Left ventricle myocardium inferior (tissue), 1 donor: ENCODE measurements around the gene SND1. TPM values are rescaled to one million over a fixed set of nuclear protein-coding genes. Genes with fewer than 3 reads are reported as not detected.

Source experiments
- DNase-seq: peaks from one replicate; pipeline ENCODE4 v3.0.0-alpha.2; 2020
- H3K27ac ChIP-seq: fragments of 200-600 bp; replicated peaks from 2 replicates; pipeline ENCODE4 v1.8.0; 2021
- H3K27me3 ChIP-seq: fragments of 200-600 bp; 2 replicates; pipeline ENCODE4 v1.8.0; 2021; ENCODE audit warnings: low read depth
- H3K36me3 ChIP-seq: fragments of 200-600 bp; 2 replicates; pipeline ENCODE4 v1.8.0; 2021
- H3K4me1 ChIP-seq: fragments of 200-600 bp; 2 replicates; pipeline ENCODE4 v1.8.0; 2021
- H3K4me3 ChIP-seq: fragments of 200-600 bp; 2 replicates; pipeline ENCODE4 v1.8.0; 2021; ENCODE audit warnings: mild to moderate bottlenecking, moderate library complexity
- H3K9me3 ChIP-seq: fragments of 200-600 bp; replicated peaks from 2 replicates; pipeline ENCODE4 v1.8.0; 2021
- intact Hi-C: fragments of 100-400 bp; cut with micrococcal nuclease; formaldehyde crosslinking; loops from one replicate; pipeline ENCODE4 v1.11.0; 2022
- total RNA-seq: library from RNA; stranded (reverse); fragmentation: NEBNext Ultra II Directional; extraction: Animal tissue kit (Norgen Biotek cat#: 25700); gene quantifications from one replicate; pipeline ENCODE4 v1.2.1, GENCODE V29; 2021
- TF ChIP-seq, protein P1 (sequence below): fragments of 200-600 bp; IDR thresholded peaks from 2 replicates; pipeline ENCODE4 v1.8.0; 2021; ENCODE audit warnings: antibody characterized with exemption, mild to moderate bottlenecking, borderline replicate concordance
- donor health status: DM: no; HTN: yes; CAD: no; lungs with severe emphysema.

Gene SND1
- total RNA-seq, 1 donor from 2014 or later: 71.6 TPM

- peaks cover 100% of the 10 kb centered on the region for H3K27me3 ChIP-seq
- H3K27ac ChIP-seq: no peak within 1 kb of the TSS
- TF ChIP-seq, protein P1, sequence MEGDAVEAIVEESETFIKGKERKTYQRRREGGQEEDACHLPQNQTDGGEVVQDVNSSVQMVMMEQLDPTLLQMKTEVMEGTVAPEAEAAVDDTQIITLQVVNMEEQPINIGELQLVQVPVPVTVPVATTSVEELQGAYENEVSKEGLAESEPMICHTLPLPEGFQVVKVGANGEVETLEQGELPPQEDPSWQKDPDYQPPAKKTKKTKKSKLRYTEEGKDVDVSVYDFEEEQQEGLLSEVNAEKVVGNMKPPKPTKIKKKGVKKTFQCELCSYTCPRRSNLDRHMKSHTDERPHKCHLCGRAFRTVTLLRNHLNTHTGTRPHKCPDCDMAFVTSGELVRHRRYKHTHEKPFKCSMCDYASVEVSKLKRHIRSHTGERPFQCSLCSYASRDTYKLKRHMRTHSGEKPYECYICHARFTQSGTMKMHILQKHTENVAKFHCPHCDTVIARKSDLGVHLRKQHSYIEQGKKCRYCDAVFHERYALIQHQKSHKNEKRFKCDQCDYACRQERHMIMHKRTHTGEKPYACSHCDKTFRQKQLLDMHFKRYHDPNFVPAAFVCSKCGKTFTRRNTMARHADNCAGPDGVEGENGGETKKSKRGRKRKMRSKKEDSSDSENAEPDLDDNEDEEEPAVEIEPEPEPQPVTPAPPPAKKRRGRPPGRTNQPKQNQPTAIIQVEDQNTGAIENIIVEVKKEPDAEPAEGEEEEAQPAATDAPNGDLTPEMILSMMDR: no peak
- H3K36me3 ChIP-seq: no peaks in the 10 kb centered on the region
- DNase-seq: no peak
- H3K4me3 ChIP-seq: no peak within 1 kb of the TSS
- H3K4me1 ChIP-seq: no peaks in the 10 kb centered on the region
- intact Hi-C loops: no loop called here
- H3K9me3 ChIP-seq: no peaks in the 10 kb centered on the region
Observed at GRCh38 chr7:127618042-127618441, 34.0 kb upstream of the SND1 start, which contains the start of gene PAX4. Gene PAX4 (minus strand): TSS chr7:127618142. CDS start chr7:127615928, 2,214 bp downstream.

GRCh38 chr7:127618775-127619174, 33.2 kb upstream of the SND1 start:
- Histone ChIP-seq H3K27ac (no peak overlapping the region), H3K4me3 (no peak overlapping the region), H3K9me3 (no peaks in the 10 kb centered on the region), H3K36me3 (no peaks in the 10 kb centered on the region), H3K27me3 (peaks cover 99% of the 10 kb centered on the region), H3K4me1 (no peaks in the 10 kb centered on the region)
- no peak for DNase-seq
- TF ChIP-seq, protein P1: no peak
- intact Hi-C loops: no loop called here

GRCh38 chr7:127619681-127620405, 32.2 kb upstream of the SND1 start:
- DNase-seq: no peak
- intact Hi-C loops: no loop called here
- Histone ChIP-seq H3K9me3 (no peaks in the 10 kb centered on the region), H3K36me3 (no peaks in the 10 kb centered on the region), H3K27me3 (peaks cover 94% of the 10 kb centered on the region), H3K27ac (no peak overlapping the region), H3K4me1 (no peaks in the 10 kb centered on the region), H3K4me3 (no peak overlapping the region)
- TF ChIP-seq, protein P1: no peak

DNA sequence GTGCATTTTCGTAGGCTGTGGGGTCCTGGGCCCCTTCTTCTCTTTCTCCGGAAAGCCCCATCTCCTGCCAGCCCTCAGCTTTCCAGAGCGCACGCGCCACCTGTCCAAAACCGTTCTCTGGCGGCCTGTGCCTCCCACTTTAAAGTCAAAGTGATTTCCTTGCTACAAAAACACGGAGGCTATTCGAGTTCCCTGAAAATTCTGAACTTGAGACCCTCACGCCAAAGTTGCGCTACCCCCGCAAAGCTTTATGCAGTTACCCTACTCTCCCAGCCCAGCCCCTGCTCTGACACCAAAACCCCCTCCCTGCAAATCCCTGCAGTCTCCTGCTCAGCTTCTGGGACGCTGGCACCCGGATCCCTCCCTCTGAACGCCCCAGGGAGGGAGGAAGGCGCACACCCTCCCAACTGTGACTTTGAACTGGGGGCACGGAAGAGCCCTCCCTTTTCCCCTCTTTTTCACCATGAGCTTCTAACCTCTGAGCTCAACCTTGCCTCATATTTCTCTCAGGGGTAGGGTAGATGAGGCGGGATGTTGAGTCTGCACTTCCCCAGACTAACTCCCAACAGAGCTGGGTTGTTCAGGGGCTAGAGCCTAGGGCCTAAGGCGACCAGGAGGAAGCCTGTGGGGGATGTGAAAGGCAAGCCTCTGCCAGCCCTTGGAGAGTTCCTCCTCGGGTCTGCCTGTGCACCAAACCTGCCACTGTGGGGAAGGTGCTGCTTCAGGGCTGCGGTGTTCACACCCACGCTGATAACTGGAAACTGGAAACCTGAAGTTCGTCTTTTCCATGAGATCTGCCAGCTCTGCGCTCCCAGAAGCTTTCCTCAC, 31.4 kb upstream of the SND1 start:
- Histone ChIP-seq H3K36me3 (no peaks in the 10 kb centered on the region), H3K27ac (no peak overlapping the region), H3K4me1 (no peaks in the 10 kb centered on the region), H3K27me3 (peaks cover 86% of the 10 kb centered on the region), H3K9me3 (no peaks in the 10 kb centered on the region), H3K4me3 (no peak overlapping the region)
- DNase-seq: no peak
- intact Hi-C loops: no loop called here
- TF ChIP-seq, protein P1: no peak

DNA sequence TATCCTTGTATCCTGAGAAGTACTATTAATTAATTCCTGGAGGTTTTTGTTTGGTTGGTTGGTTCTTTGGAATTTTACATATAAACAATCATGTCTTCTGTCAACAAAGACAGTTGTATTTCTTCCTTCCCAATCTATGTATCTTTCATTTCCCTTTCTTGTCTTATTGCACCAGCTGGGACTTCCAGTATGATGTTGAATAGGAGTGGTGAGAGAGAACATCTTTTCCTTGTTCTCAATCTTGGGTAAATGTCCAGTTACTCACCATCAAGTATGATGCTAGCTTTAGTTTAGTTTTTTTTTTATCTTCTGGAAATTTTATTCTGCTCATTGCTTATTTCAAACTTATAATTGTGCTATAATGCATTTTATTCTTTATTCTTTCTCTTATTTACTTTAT, 26.7 kb upstream of the SND1 start:
- no peaks in the 10 kb centered on the region for H3K36me3 ChIP-seq
- intact Hi-C loops: no loop called here
- H3K27ac ChIP-seq: no peak overlapping the region
- TF ChIP-seq, protein P1: no peak
- H3K9me3 ChIP-seq: no peaks in the 10 kb centered on the region
- H3K27me3 ChIP-seq: peaks cover 42% of the 10 kb centered on the region
- no peak for DNase-seq
- H3K4me1 ChIP-seq: no peaks in the 10 kb centered on the region
- no peak overlapping the region for H3K4me3 ChIP-seq
